GM12892 (cell line): ENCODE data around the gene MAP2K5.

Experiments
- POLR2A ChIP-seq: IDR thresholded peaks from 2 replicates; pipeline ENCODE4 v1.6.1; 2011; ENCODE audit warnings: low read depth, low read length, control low read depth
- POLR2AphosphoS5 ChIP-seq: IDR thresholded peaks from 2 replicates; pipeline ENCODE4 v1.6.1; 2011; ENCODE audit warnings: low read depth, low read length, control low read depth

GRCh38 chr15:67843571-67844387 lies 301.3 kb downstream of the MAP2K5 start:
- TF ChIP-seq POLR2A = no peak
- no peak for TF ChIP-seq POLR2AphosphoS5
